GM08714 (cell line): Measurements from ENCODE around the gene EFHB.

Experiments
- H3K4me3 ChIP-seq: fragments of 200-500 bp; sonication (Bioruptor generic); 2 replicates; pipeline ENCODE4 v1.5.1; 2014; ENCODE audit warnings: mild to moderate bottlenecking, low read length, inconsistent platforms
- ZNF274 ChIP-seq: IDR thresholded peaks from 2 replicates; pipeline ENCODE4 v1.6.1; 2012; ENCODE audit warnings: mild to moderate bottlenecking, low read depth, low read length

Gene EFHB

GRCh38 chr3:19945969-19946831 is 12.2 kb upstream of the EFHB start:
- TF ChIP-seq ZNF274, result no peak
- peak overlapping the region; percentile 93 for H3K4me3 ChIP-seq

GRCh38 chr3:19945534-19945933 is 11.5 kb upstream of the EFHB start:
- H3K4me3 ChIP-seq, result no peak overlapping the region
- no peak for TF ChIP-seq ZNF274

- no peak for TF ChIP-seq ZNF274
- H3K4me3 ChIP-seq, result no peak overlapping the region
These were observed 6.6 kb upstream of the EFHB start for GRCh38 chr3:19940643-19941042.

GRCh38 chr3:19938295-19938627 is 4.2 kb upstream of the EFHB start:
- no peak overlapping the region for H3K4me3 ChIP-seq
- TF ChIP-seq ZNF274, result no peak

GRCh38 chr3:19937459-19938294 is 3.7 kb upstream of the EFHB start:
- TF ChIP-seq ZNF274, result no peak
- H3K4me3 ChIP-seq, result no peak overlapping the region

- no peak for TF ChIP-seq ZNF274
- no peak overlapping the region for H3K4me3 ChIP-seq
These were observed 1.6 kb downstream of the EFHB start for GRCh38 chr3:19932422-19932821.

- no peak overlapping the region for H3K4me3 ChIP-seq
- no peak for TF ChIP-seq ZNF274
These were observed 2.2 kb downstream of the EFHB start for GRCh38 chr3:19931767-19932188.

GRCh38 chr3:19931180-19931692 is 2.8 kb downstream of the EFHB start:
- TF ChIP-seq ZNF274, result no peak
- no peak overlapping the region for H3K4me3 ChIP-seq

GRCh38 chr3:19920401-19921080 is 13.5 kb downstream of the EFHB start:
- TF ChIP-seq ZNF274, result no peak
- H3K4me3 ChIP-seq, result no peak overlapping the region

GRCh38 chr3:19917167-19917566 is 16.9 kb downstream of the EFHB start:
- no peak overlapping the region for H3K4me3 ChIP-seq
- TF ChIP-seq ZNF274, result no peak

- H3K4me3 ChIP-seq, result no peak overlapping the region
- no peak for TF ChIP-seq ZNF274
These were observed 22.6 kb downstream of the EFHB start for GRCh38 chr3:19911452-19911851.

GRCh38 chr3:19907523-19907922 is 26.5 kb downstream of the EFHB start:
- TF ChIP-seq ZNF274, result no peak
- H3K4me3 ChIP-seq, result no peak overlapping the region

GRCh38 chr3:19903649-19904048 is 30.4 kb downstream of the EFHB start:
- no peak for TF ChIP-seq ZNF274
- H3K4me3 ChIP-seq, result no peak overlapping the region

GRCh38 chr3:19901918-19902317 is 32.1 kb downstream of the EFHB start:
- H3K4me3 ChIP-seq, result no peak overlapping the region
- no peak for TF ChIP-seq ZNF274
